HepG2 (cell line): ENCODE results near the gene DNAJC11. TPM values are rescaled to one million over a fixed set of nuclear protein-coding genes. Genes with fewer than 3 reads are reported as not detected.
A peak's percentile ranks its signal among the peaks of the same experiment; 100 is the strongest.

Experiments used
- AFF4 ChIP-seq: sonication (generic); formaldehyde crosslinking; IDR thresholded peaks from 2 replicates; pipeline ENCODE4 v1.4.0; 2020; ENCODE audit warnings: missing genetic modification reagents
- BCLAF1 ChIP-seq: fragments of 450-650 bp; IDR thresholded peaks from 2 replicates; pipeline ENCODE4 v1.6.1; 2017; ENCODE audit warnings: mild to moderate bottlenecking
- ESRRA ChIP-seq: sonication (generic); formaldehyde crosslinking; IDR thresholded peaks from 2 replicates; pipeline ENCODE4 v1.5.1; 2020; ENCODE audit warnings: mild to moderate bottlenecking, low read depth, missing genetic modification reagents
- HNF1B ChIP-seq: sonication (generic); formaldehyde crosslinking; IDR thresholded peaks from 2 replicates; pipeline ENCODE4 v1.5.1; 2020; ENCODE audit warnings: mild to moderate bottlenecking, moderate library complexity, missing genetic modification reagents
- IRX3 ChIP-seq: sonication (generic); formaldehyde crosslinking; IDR thresholded peaks from 2 replicates; pipeline ENCODE4 v1.8.1; 2023; ENCODE audit warnings: mild to moderate bottlenecking, low read depth, missing genetic modification reagents, borderline replicate concordance
- MEF2D ChIP-seq: sonication (generic); formaldehyde crosslinking; IDR thresholded peaks from 2 replicates; pipeline ENCODE4 v1.5.1; 2020; ENCODE audit warnings: mild to moderate bottlenecking, missing genetic modification reagents
- NR2F6 ChIP-seq, 2 experiments: IDR thresholded peaks; 2 replicates each; pipeline ENCODE4 v1.6.1; 2016; ENCODE audit warnings: antibody characterized with exemption in 1 of 2, mild to moderate bottlenecking in 1 of 2
- PRDM10 ChIP-seq: sonication (generic); formaldehyde crosslinking; IDR thresholded peaks from 2 replicates; pipeline ENCODE4 v1.4.0; 2020; ENCODE audit warnings: low read depth, missing genetic modification reagents
- RXRA ChIP-seq: sonication (generic); formaldehyde crosslinking; IDR thresholded peaks from 2 replicates; pipeline ENCODE4 v1.5.1; 2020; ENCODE audit warnings: missing genetic modification reagents
- SMYD3 ChIP-seq: sonication (generic); formaldehyde crosslinking; IDR thresholded peaks from 2 replicates; pipeline ENCODE4 v1.8.1; 2023; ENCODE audit warnings: mild to moderate bottlenecking, missing genetic modification reagents
- ZNF136 ChIP-seq: sonication (generic); formaldehyde crosslinking; IDR thresholded peaks from 2 replicates; pipeline ENCODE4 v1.8.1; 2022; ENCODE audit warnings: low read depth, mild to moderate bottlenecking, moderate library complexity, missing genetic modification reagents
- ZNF329 ChIP-seq: sonication (generic); formaldehyde crosslinking; IDR thresholded peaks from 2 replicates; pipeline ENCODE4 v1.9.0; 2021; ENCODE audit warnings: low read depth, mild to moderate bottlenecking, missing genetic modification reagents
- ZNF44 ChIP-seq: sonication (generic); formaldehyde crosslinking; IDR thresholded peaks from 2 replicates; pipeline ENCODE4 v1.5.1; 2020; ENCODE audit warnings: mild to moderate bottlenecking, missing genetic modification reagents
- ZNF670 ChIP-seq: sonication (generic); formaldehyde crosslinking; IDR thresholded peaks from 2 replicates; pipeline ENCODE4 v1.8.0; 2022; ENCODE audit warnings: mild to moderate bottlenecking, missing genetic modification reagents, borderline replicate concordance
- polyA plus RNA-seq, 8 experiments: library from polyadenylated mRNA; depleted of rRNA in 3 of 8; stranded (reverse) in 7 of 8; unstranded in 1 of 8; fragments of >200 nt; fragmentation: Illumina TruSeq in 4 of 8; extraction: Trizol in 4 of 8; gene quantifications; 2 replicates each; pipeline versions ENCODE4 v1.2.1 to v1.2.3, GENCODE V29; 2011 to 2016; ENCODE audit warnings: low read depth in 4 of 8, missing spikeins in 1 of 8, mixed read lengths in 1 of 8; ENCODE audit not compliant: insufficient read depth in 1 of 8
- total RNA-seq, 5 experiments: library from RNA; depleted of rRNA; stranded (reverse); fragments of >200 nt; fragmentation: Illumina TruSeq; extraction: Trizol; gene quantifications; 2 replicates each; pipeline ENCODE4 v1.2.3, GENCODE V29; 2016; ENCODE audit warnings: low read depth in 1 of 5
- TF ChIP-seq, protein P1 (sequence below): sonication (generic); formaldehyde crosslinking; IDR thresholded peaks from 2 replicates; pipeline ENCODE4 v1.5.1; 2020; ENCODE audit warnings: missing genetic modification reagents, mild to moderate bottlenecking, borderline replicate concordance

Gene DNAJC11
- total and polyA plus RNA-seq, 2 of the 13 experiments (the other 11 are each of a cell fraction or from before 2014, with no cell fraction given) = 25.1 to 47.6 TPM

DNA sequence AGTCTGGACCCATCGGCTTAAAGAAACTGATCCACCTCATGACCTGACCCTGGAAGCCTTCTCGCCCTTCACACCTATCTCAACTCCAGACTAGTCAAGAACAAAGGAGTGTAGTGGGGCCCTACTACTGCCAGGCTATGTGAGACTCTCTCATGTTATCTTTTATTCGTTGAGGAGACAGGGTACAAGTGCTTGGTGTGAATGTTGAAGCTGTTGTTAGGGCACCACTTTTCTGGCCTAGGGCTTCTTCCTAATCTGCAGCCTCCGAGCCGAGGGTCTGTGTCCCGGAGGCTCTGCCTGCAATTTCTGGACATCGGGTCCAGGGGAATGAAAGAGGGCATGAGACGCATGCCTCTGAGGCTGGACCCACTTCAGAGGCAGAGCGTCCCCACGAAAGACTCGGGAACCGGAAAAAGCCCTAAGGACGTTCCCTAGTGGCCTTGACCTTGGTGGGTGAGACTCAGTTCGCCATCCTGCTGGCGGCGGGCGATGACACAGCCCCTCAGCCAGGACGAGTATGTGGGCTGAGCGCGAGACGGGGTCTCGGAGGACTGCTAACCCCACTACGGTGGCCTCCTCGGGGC, 671 bp downstream of the DNAJC11 start (continued):
- TF ChIP-seq, protein P1, sequence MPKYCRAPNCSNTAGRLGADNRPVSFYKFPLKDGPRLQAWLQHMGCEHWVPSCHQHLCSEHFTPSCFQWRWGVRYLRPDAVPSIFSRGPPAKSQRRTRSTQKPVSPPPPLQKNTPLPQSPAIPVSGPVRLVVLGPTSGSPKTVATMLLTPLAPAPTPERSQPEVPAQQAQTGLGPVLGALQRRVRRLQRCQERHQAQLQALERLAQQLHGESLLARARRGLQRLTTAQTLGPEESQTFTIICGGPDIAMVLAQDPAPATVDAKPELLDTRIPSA (CRISPR knock-in tag) = 0 out of 2 replicates have a peak, but pooled peaks have one; percentile 25
- TF ChIP-seq MEF2D (CRISPR knock-in tag) (0 out of 2 replicates have a peak, but pooled peaks have one; percentile 45), AFF4 (no peak), RXRA (CRISPR knock-in tag) (peak; percentile 22; the same call in 1 of the 2 replicates), HNF1B (CRISPR knock-in tag) (0 out of 2 replicates have a peak, but pooled peaks have one; percentile 42), ZNF670 (0 out of 2 replicates have a peak, but pooled peaks have one; percentile 45), SMYD3 (CRISPR knock-in tag) (0 out of 2 replicates have a peak, but pooled peaks have one; percentile 10), ESRRA (CRISPR knock-in tag) (peak; percentile 9; the same call in 1 of the 2 replicates), BCLAF1 (no peak), ZNF136 (CRISPR knock-in tag) (0 out of 2 replicates have a peak, but pooled peaks have one; percentile 13), NR2F6 (IDR thresholded peaks at IDR 0.05) (no peak), NR2F6 (CRISPR knock-in tag; IDR thresholded peaks at IDR 0.05) (0 out of 2 replicates have a peak, but pooled peaks have one; percentile 16), PRDM10 (CRISPR knock-in tag) (no peak), ZNF44 (CRISPR knock-in tag) (0 out of 2 replicates have a peak, but pooled peaks have one; percentile 86), ZNF329 (CRISPR knock-in tag) (no peak), IRX3 (CRISPR knock-in tag) (0 out of 2 replicates have a peak, but pooled peaks have one; percentile 7)
